ENCODE measurements around the gene ARFGAP3.

ARFGAP3 gene

GRCh38 chr22:42816336-42816735 is 40.7 kb downstream of the ARFGAP3 start:
- H3K79me2 ChIP-seq (ENCODE audit: insufficient read depth, low read length) = no peaks in the 10 kb centered on the region
- H3K27ac ChIP-seq (ENCODE audit: low read length) = no peak overlapping the region
- no peaks in the 10 kb centered on the region; the same call in none of the 2 replicates for H4K20me1 ChIP-seq (ENCODE audit: insufficient read depth, low read length)
- H3K4me2 ChIP-seq (ENCODE audit: insufficient read depth, low read length) = no peak overlapping the region
- H3K27me3 ChIP-seq (ENCODE audit: insufficient read depth, low read length, poor library complexity) = no peaks in the 10 kb centered on the region
- no peak overlapping the region for H2AFZ ChIP-seq (ENCODE audit: low read depth, low read length)
- no peak for TF ChIP-seq CTCF (IDR thresholded peaks at IDR 0.05; ENCODE audit: borderline replicate concordance, extremely low read depth, low read length, poor library complexity, severe bottlenecking)
- TF ChIP-seq EZH2 (IDR thresholded peaks at IDR 0.05; ENCODE audit: borderline replicate concordance, low read depth, low read length, severe bottlenecking) = no peak
- H3K9me3 ChIP-seq (ENCODE audit: insufficient read depth, low read length, severe bottlenecking) = no peaks in the 10 kb centered on the region
- peaks cover 69% of the 10 kb centered on the region for H3K36me3 ChIP-seq (ENCODE audit: insufficient read depth, low read length)
- DNase-seq (no peak), ATAC-seq (ENCODE audit: insufficient read depth, low read depth) (no peak)
- no peak overlapping the region for H3K9ac ChIP-seq (ENCODE audit: low read depth, low read length)
- H3K4me1 ChIP-seq (ENCODE audit: insufficient read depth, low read length) = no peaks in the 10 kb centered on the region
- H3K4me3 ChIP-seq (ENCODE audit: low read depth in 1 of 2, low read length in 2 of 2) = no peak overlapping the region

- no peak for DNase-seq
- no peak overlapping the region for H3K4me2 ChIP-seq (ENCODE audit: insufficient read depth, low read length)
- H3K27ac ChIP-seq (ENCODE audit: low read length) = no peak overlapping the region
- H3K4me1 ChIP-seq (ENCODE audit: insufficient read depth, low read length) = no peaks in the 10 kb centered on the region
- H2AFZ ChIP-seq (ENCODE audit: low read depth, low read length) = no peak overlapping the region
- H4K20me1 ChIP-seq (ENCODE audit: insufficient read depth, low read length) = no peaks in the 10 kb centered on the region; the same call in none of the 2 replicates
- H3K9me3 ChIP-seq (ENCODE audit: insufficient read depth, low read length, severe bottlenecking) = no peaks in the 10 kb centered on the region
- TF ChIP-seq CTCF (IDR thresholded peaks at IDR 0.05; ENCODE audit: borderline replicate concordance, extremely low read depth, low read length, poor library complexity, severe bottlenecking) (no peak), EZH2 (IDR thresholded peaks at IDR 0.05; ENCODE audit: borderline replicate concordance, low read depth, low read length, severe bottlenecking) (no peak)
- H3K9ac ChIP-seq (ENCODE audit: low read depth, low read length) = no peak overlapping the region
- H3K4me3 ChIP-seq (ENCODE audit: low read depth in 1 of 2, low read length in 2 of 2) = no peak overlapping the region
- H3K27me3 ChIP-seq (ENCODE audit: insufficient read depth, low read length, poor library complexity) = no peaks in the 10 kb centered on the region
- no peaks in the 10 kb centered on the region for H3K79me2 ChIP-seq (ENCODE audit: insufficient read depth, low read length)
- ATAC-seq (ENCODE audit: insufficient read depth, low read depth) = no peak
- H3K36me3 ChIP-seq (ENCODE audit: insufficient read depth, low read length) = peaks cover 69% of the 10 kb centered on the region
These were observed 42.5 kb downstream of the ARFGAP3 start for GRCh38 chr22:42814616-42815015.

- no peak for ATAC-seq (ENCODE audit: insufficient read depth, low read depth)
- no peak overlapping the region for H3K4me3 ChIP-seq (ENCODE audit: low read depth in 1 of 2, low read length in 2 of 2)
- no peak for DNase-seq
- peaks cover 70% of the 10 kb centered on the region for H3K36me3 ChIP-seq (ENCODE audit: insufficient read depth, low read length)
- no peaks in the 10 kb centered on the region for H3K79me2 ChIP-seq (ENCODE audit: insufficient read depth, low read length)
- no peaks in the 10 kb centered on the region; the same call in 1 of the 2 replicates for H4K20me1 ChIP-seq (ENCODE audit: insufficient read depth, low read length)
- H3K4me1 ChIP-seq (ENCODE audit: insufficient read depth, low read length) = no peaks in the 10 kb centered on the region
- H2AFZ ChIP-seq (ENCODE audit: low read depth, low read length) = no peak overlapping the region
- H3K9ac ChIP-seq (ENCODE audit: low read depth, low read length) = no peak overlapping the region
- H3K4me2 ChIP-seq (ENCODE audit: insufficient read depth, low read length) = no peak overlapping the region
- H3K27ac ChIP-seq (ENCODE audit: low read length) = no peak overlapping the region
- TF ChIP-seq CTCF (IDR thresholded peaks at IDR 0.05; ENCODE audit: borderline replicate concordance, extremely low read depth, low read length, poor library complexity, severe bottlenecking) (no peak), EZH2 (IDR thresholded peaks at IDR 0.05; ENCODE audit: borderline replicate concordance, low read depth, low read length, severe bottlenecking) (no peak)
- H3K27me3 ChIP-seq (ENCODE audit: insufficient read depth, low read length, poor library complexity) = no peaks in the 10 kb centered on the region
- no peaks in the 10 kb centered on the region for H3K9me3 ChIP-seq (ENCODE audit: insufficient read depth, low read length, severe bottlenecking)
These were observed 42.9 kb downstream of the ARFGAP3 start for GRCh38 chr22:42814215-42814614.

- H3K9ac ChIP-seq (ENCODE audit: low read depth, low read length) = no peak overlapping the region
- H3K4me2 ChIP-seq (ENCODE audit: insufficient read depth, low read length) = no peak overlapping the region
- no peaks in the 10 kb centered on the region for H3K27me3 ChIP-seq (ENCODE audit: insufficient read depth, low read length, poor library complexity)
- H3K27ac ChIP-seq (ENCODE audit: low read length) = no peak overlapping the region
- H3K9me3 ChIP-seq (ENCODE audit: insufficient read depth, low read length, severe bottlenecking) = no peaks in the 10 kb centered on the region
- no peak overlapping the region for H3K4me3 ChIP-seq (ENCODE audit: low read depth in 1 of 2, low read length in 2 of 2)
- no peak for TF ChIP-seq CTCF (IDR thresholded peaks at IDR 0.05; ENCODE audit: borderline replicate concordance, extremely low read depth, low read length, poor library complexity, severe bottlenecking)
- TF ChIP-seq EZH2 (IDR thresholded peaks at IDR 0.05; ENCODE audit: borderline replicate concordance, low read depth, low read length, severe bottlenecking) = no peak
- no peak for DNase-seq
- no peak overlapping the region for H2AFZ ChIP-seq (ENCODE audit: low read depth, low read length)
- peaks cover 76% of the 10 kb centered on the region for H3K36me3 ChIP-seq (ENCODE audit: insufficient read depth, low read length)
- ATAC-seq (ENCODE audit: insufficient read depth, low read depth) = no peak
- no peaks in the 10 kb centered on the region for H3K4me1 ChIP-seq (ENCODE audit: insufficient read depth, low read length)
- no peaks in the 10 kb centered on the region; the same call in 1 of the 2 replicates for H4K20me1 ChIP-seq (ENCODE audit: insufficient read depth, low read length)
- H3K79me2 ChIP-seq (ENCODE audit: insufficient read depth, low read length) = no peaks in the 10 kb centered on the region
These were observed 43.6 kb downstream of the ARFGAP3 start for GRCh38 chr22:42813501-42813900.
